Panc1 (cell line): ENCODE measurements around the gene USP48. TPM values are rescaled to one million over a fixed set of nuclear protein-coding genes. Genes with fewer than 3 reads are reported as not detected.

ENCODE experiments used
- ATAC-seq: fragments of 200-7000 bp; cut with Tn5 transposase; 2 replicates; pipeline ENCODE4 v1.9.1; 2020; ENCODE audit warnings: mild to moderate bottlenecking, moderate library complexity
- BruUV-seq: library from RNA; stranded (reverse); fragments of 400-500 nt; replicated peaks from 2 replicates; lab custom pipeline; 2021; lab: Mats Ljungman, UMichigan
- CTCF ChIA-PET: fragments of 300-600 bp; sonication (Branson Sonifier 250); formaldehyde crosslinking; loops from one replicate; lab custom pipeline; 2022; ENCODE audit warnings: antibody characterized with exemption; lab: Charles Lee
- POLR2A ChIA-PET: fragments of 300-600 bp; sonication (Branson Sonifier 250); formaldehyde crosslinking; loops from one replicate; lab custom pipeline; 2022; ENCODE audit warnings: antibody characterized with exemption; lab: Charles Lee
- DNase-seq: peaks from one replicate; pipeline ENCODE4 v3.0.0-alpha.2; 2010; ENCODE audit warnings: low read depth, low spot score
- H3K27ac ChIP-seq: 2 replicates; pipeline ENCODE4 v1.5.1; 2011; ENCODE audit warnings: mild to moderate bottlenecking, low read length, inconsistent platforms
- H3K27me3 ChIP-seq: fragments of 200-500 bp; sonication (Bioruptor generic); 2 replicates; pipeline ENCODE4 v1.6.0; 2014; ENCODE audit warnings: low read length, inconsistent platforms; ENCODE audit not compliant: control insufficient read depth, insufficient read depth
- H3K36me3 ChIP-seq: fragments of 200-500 bp; sonication (Bioruptor generic); 2 replicates; pipeline ENCODE4 v1.5.1; 2014; ENCODE audit warnings: inconsistent platforms, mild to moderate bottlenecking, low read length, moderate library complexity; ENCODE audit not compliant: control insufficient read depth, insufficient read depth
- H3K4me1 ChIP-seq: 2 replicates; pipeline ENCODE4 v1.5.1; 2011; ENCODE audit warnings: inconsistent platforms, mild to moderate bottlenecking, low read length, moderate library complexity; ENCODE audit not compliant: control insufficient read depth, insufficient read depth
- H3K4me3 ChIP-seq, 2 experiments: 2 replicates each; pipeline ENCODE4 v1.5.1; 2011 to 2012; ENCODE audit warnings: low read depth in 2 of 2, low read length in 2 of 2, mild to moderate bottlenecking in 2 of 2, inconsistent platforms in 1 of 2, moderate library complexity in 1 of 2
- H3K9me3 ChIP-seq: fragments of 200-500 bp; sonication (Bioruptor generic); 2 replicates; pipeline ENCODE4 v1.5.1; 2014; ENCODE audit warnings: low read depth, mild to moderate bottlenecking, inconsistent platforms, low read length, moderate library complexity; ENCODE audit not compliant: control insufficient read depth, insufficient read depth
- CTCF ChIP-seq: fragments of 450-650 bp; IDR thresholded peaks from 2 replicates; pipeline ENCODE4 v1.5.1; 2017; ENCODE audit warnings: mild to moderate bottlenecking
- POLR2AphosphoS5 ChIP-seq: IDR thresholded peaks from 2 replicates; pipeline ENCODE4 v1.6.1; 2012; ENCODE audit warnings: mild to moderate bottlenecking, low read depth, low read length, moderate library complexity
- REST ChIP-seq, 2 experiments: IDR thresholded peaks; 2 replicates each; pipeline ENCODE4 v1.6.1; 2011 to 2012; ENCODE audit warnings: low read depth in 2 of 2, control low read depth in 1 of 2, low read length in 1 of 2, mild to moderate bottlenecking in 1 of 2, moderate library complexity in 1 of 2; ENCODE audit not compliant: insufficient read depth in 1 of 2
- SIN3A ChIP-seq: IDR thresholded peaks from 2 replicates; pipeline ENCODE4 v1.6.1; 2012; ENCODE audit warnings: low read depth, mild to moderate bottlenecking, low read length, moderate library complexity, borderline replicate concordance; ENCODE audit not compliant: insufficient read depth
- TCF7L2 ChIP-seq: IDR thresholded peaks from 2 replicates; pipeline ENCODE4 v1.6.1; 2011; ENCODE audit warnings: mild to moderate bottlenecking, low read depth, low read length, inconsistent platforms
- in situ Hi-C: cut with HindIII; loops from 2 replicates; pipeline ENCODE4 v1.10.0; 2016; ENCODE audit warnings: low sequenced_read_pairs, low pct_unique_long_range_greater_than_20kb
- intact Hi-C: fragments of 100-400 bp; cut with micrococcal nuclease; formaldehyde crosslinking; loops from one replicate; pipeline ENCODE4 v1.10.0; 2022; ENCODE audit not compliant: unreplicated experiment
- total RNA-seq: library from RNA; stranded (reverse); gene quantifications from one replicate; pipeline ENCODE4 v1.2.1, GENCODE V29; 2021; ENCODE audit not compliant: unreplicated experiment

Gene USP48
- total RNA-seq, 1 experiment from 2014 or later = 71.6 TPM

GRCh38 chr1:21741206-21741605 is 41.7 kb downstream of the USP48 start:
- BruUV-seq = no TSS peak
- Histone ChIP-seq H3K4me3 (no peak overlapping the region), H3K4me1 (no peaks in the 10 kb centered on the region), H3K27me3 (no peaks in the 10 kb centered on the region), H3K27ac (no peak overlapping the region), H3K36me3 (peaks cover 5% of the 10 kb centered on the region; the same call in 1 of the 2 replicates), H3K9me3 (no peaks in the 10 kb centered on the region)
- TF ChIP-seq POLR2AphosphoS5 = no peak
- TF ChIP-seq REST (IDR thresholded peaks at IDR 0.05; ENCODE audit: insufficient read depth in 1 of 2, low read depth in 2 of 2, low read length in 1 of 2) = no peak
- no peak for TF ChIP-seq CTCF
- no peak for TF ChIP-seq TCF7L2
- TF ChIP-seq SIN3A = no peak
- DNase-seq (no peak), ATAC-seq (no peak)
- POLR2A ChIA-PET = no interaction called here
- intact Hi-C loops (no loop called here), in situ Hi-C loops (no loop called here)
- CTCF ChIA-PET = no interaction called here

GRCh38 chr1:21736876-21737275 is 46.1 kb downstream of the USP48 start:
- DNase-seq = no peak
- no peak for ATAC-seq
- no TSS peak for BruUV-seq
- intact Hi-C loops = no loop called here
- Histone ChIP-seq H3K27ac (no peak overlapping the region), H3K36me3 (peaks cover 4% of the 10 kb centered on the region; the same call in 1 of the 2 replicates), H3K4me1 (no peaks in the 10 kb centered on the region), H3K27me3 (no peaks in the 10 kb centered on the region), H3K4me3 (no peak overlapping the region), H3K9me3 (no peaks in the 10 kb centered on the region)
- in situ Hi-C loops = no loop called here
- ChIA-PET POLR2A (no interaction called here), CTCF (no interaction called here)
- TF ChIP-seq CTCF (no peak), TCF7L2 (no peak), POLR2AphosphoS5 (no peak), SIN3A (no peak), REST (IDR thresholded peaks at IDR 0.05; ENCODE audit: insufficient read depth in 1 of 2, low read depth in 2 of 2, low read length in 1 of 2) (no peak)
